HG02798 (cell line): ENCODE results near the gene DHRSX.
"Not testable (repeated sequence)": the region's sequence is repeated elsewhere in the genome, so short reads cannot be mapped to it uniquely, and the experiment has no call there.

Experiments
- ATAC-seq: cut with Tn5 transposase; IDR thresholded peaks from one replicate; pipeline ENCODE4 v1.9.1; 2021; ENCODE audit warnings: mild to moderate bottlenecking; ENCODE audit not compliant: unreplicated experiment, poor library complexity

DHRSX gene

DNA sequence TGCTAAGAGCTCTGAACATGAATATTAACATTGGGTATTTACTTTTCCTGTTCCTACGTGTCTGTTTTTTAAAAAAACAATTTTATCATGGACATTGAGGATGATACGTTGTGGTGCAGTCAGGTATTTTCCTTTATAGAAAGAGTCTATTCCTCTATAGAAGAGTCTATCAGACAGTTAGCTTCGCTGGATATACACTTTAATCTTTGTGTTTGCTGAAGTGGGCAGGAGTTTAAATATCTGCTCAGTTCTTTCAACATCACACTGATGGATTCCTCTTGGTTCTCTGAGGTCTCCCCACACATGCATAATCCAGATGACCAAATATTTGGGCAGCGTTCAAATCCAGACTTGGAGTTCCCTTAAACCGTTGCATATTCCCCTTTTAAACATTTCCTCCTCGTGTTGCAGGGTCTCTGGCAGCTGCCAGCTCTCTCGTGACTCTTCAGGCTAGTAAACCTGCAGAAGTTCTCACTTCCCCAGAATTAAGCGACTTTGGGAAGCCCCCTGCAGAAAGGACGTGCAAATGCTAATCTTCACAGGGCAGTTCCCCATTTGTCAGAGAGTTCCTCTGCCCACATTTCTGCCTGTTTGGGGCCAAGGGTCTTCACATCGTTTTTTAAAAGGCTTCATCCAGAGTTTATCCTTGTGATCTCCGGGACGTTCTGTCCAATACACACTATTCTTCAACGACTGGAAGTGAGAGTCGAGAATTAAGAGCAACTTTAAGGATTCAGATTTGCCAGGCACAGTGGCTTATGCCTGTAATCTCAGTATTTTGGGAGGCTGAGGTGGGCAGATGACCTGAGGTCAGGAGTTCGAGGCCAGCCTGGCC lies 20.5 kb upstream of the DHRSX start:
- ATAC-seq: peak; percentile 74

DNA sequence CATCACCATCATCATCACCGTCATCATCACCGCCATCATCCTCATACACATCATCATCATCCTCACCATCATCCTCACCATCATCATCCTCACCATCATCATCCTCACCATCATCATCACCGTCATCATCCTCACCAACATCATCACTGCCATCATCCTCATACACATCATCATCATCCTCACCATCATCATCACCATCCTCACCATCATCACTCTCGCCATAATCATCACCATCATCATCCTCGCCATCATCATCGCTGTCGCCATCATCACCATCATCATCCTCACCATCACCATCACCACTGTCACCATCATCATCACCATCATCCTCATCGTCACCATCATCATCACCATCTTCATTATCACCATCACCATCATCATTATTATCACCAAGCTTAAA lies 19.8 kb upstream of the DHRSX start:
- no peak for ATAC-seq

DNA sequence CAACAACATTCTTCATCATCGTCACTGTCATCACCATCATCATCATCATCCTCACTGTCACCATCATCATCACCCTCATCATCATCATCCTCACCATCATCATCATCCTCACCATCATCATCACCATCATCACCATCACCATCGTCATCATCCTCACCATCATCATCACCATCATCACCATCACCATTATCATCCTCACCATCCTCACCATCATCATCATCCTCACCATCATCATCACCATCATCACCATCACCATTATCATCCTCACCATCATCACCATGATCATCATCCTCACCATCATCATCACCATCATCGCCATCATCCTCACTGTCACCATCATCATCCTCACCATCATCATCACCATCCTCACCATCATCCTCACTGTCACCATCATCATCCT lies 18.9 kb upstream of the DHRSX start:
- ATAC-seq: not testable (repeated sequence)

DNA sequence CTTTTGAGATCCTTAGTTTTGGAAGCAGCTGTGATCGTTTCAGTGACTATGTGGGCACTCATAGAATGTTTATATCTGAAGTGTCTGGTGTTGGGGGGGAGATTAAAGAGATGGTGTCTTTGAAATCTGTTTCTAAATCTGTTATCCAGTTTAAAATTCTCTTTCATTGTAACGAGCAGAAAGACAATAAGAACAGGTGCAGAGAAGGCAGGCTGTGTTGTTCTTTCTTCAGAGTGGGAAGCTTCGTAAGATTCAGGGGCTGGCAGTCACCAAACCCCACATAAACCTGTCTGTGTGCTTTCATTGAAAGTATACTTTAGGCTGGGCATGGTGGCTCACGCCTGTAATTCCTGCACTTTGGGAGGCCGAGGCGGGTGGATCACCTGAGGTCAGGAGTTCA lies 16.3 kb upstream of the DHRSX start:
- ATAC-seq: peak; percentile 2

DNA sequence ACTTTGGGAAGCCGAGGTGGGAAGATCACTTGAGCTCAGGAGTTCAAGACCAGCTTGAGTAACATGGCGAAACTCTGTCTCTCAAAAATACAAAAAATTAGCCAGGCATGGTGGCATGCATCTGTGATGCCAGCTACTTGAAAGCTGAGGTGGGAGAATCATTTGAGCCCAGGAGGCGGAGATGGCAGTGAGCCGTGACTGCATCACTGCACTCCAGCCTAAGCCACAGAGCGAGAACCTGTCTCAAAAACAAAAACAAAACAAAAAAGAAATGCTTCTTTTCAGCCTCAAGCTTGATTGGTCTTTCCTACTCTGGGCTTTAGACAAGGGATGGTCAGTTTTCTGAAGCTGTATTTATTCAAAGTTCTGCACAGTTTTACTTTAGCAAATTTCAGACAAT lies 15.8 kb upstream of the DHRSX start:
- ATAC-seq: peak; percentile 56

GRCh38 chrX:2514131-2514530 lies 13.4 kb upstream of the DHRSX start:
- ATAC-seq: peak; percentile 26

DNA sequence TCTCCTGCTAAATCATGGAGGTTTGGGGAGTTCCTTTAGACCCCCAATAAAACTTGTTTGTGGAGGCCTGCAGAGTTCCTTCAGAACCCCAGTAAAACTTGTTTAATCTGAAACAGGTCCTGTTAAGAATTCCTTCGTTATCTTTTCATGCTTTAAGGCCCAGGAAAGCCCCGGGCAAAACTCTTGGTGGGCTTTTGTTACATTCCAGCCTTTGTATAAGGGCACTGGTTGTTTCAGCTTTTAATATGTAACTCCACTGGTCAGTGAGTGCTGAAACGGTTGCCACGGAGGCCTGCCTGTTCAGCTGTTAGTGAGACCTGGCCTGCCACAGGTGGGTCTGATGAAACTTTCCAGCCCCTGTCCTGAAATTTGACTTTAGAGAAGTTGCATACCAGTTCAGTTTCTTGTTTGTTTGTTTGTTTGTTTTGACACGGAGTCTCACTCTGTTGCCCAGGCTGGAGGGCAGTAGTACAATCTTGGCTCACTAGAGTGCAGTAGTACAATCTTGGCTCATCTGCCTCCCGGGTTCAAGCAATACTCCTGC lies 12.4 kb upstream of the DHRSX start:
- no peak for ATAC-seq

DNA sequence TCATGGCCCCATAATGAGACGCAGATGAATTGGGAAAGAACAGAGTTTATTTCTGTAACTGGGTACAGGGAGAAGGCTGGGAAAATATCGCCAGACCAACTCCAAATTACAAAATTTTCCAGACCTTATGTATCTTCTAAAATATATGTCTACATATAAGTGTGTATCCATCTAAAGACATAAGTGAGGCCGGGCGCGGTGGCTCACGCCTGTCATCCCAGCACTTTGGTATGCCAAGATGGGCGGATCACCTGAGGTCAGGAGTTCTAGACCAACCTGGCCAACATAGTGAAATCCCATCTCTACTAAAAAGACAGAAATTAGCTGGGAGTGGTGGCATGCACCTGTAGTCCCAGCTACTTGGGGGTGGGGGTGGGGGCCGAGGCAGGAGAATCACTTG lies 11.7 kb upstream of the DHRSX start:
- ATAC-seq: no peak

DNA sequence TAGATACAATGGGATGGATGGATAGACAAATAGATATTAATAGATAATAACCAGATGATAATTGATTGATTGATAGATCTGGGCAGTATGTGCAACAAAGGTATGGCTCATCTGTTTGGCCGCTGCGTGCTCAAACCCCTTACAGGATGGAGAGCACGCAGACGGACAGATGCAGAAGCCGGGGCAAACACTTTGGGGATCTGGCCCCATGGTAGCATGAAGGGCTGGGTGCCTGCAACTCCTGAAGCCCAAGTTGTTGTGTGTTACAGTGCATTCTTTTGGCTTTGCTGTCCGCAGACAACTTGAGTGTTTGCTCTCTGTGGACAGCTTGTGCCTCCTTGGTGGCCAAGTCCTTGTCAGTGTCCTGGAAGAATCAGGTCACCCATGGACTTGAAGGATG lies 10.6 kb upstream of the DHRSX start:
- no peak for ATAC-seq

DNA sequence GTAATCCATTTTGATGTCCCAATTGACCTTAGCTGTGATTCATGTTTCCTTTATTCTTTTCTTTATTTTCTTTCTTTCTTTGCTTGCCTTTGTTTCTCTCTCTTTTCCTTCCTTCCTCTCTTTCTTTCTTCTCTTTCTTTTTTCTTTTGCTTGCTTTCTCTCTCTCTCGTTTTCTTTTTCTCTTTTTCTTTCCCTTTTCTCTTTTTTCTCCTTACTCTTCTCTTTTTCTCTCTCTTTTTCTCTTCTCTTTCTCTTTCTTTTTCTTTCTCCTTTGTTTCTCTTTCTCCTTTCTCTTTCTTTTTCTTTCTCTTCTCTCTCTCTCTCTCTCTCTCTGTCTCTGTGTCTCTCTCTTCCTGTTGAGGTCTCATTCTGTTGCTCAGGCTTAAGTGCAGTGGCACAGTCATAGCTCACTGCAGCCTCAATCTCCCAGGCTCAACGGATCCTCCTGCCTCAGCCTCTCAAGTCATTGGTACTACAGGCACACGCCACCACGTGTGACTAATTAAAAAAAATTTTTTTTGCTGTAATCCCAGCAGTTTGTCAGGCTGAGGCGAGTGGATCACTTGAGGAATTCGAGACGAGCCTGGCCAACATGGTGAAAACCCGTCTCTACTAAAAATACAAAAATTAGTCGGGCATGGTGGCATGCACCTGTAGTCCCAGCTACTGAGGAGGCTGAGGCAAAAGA lies 8.0 kb upstream of the DHRSX start:
- ATAC-seq: no peak

DNA sequence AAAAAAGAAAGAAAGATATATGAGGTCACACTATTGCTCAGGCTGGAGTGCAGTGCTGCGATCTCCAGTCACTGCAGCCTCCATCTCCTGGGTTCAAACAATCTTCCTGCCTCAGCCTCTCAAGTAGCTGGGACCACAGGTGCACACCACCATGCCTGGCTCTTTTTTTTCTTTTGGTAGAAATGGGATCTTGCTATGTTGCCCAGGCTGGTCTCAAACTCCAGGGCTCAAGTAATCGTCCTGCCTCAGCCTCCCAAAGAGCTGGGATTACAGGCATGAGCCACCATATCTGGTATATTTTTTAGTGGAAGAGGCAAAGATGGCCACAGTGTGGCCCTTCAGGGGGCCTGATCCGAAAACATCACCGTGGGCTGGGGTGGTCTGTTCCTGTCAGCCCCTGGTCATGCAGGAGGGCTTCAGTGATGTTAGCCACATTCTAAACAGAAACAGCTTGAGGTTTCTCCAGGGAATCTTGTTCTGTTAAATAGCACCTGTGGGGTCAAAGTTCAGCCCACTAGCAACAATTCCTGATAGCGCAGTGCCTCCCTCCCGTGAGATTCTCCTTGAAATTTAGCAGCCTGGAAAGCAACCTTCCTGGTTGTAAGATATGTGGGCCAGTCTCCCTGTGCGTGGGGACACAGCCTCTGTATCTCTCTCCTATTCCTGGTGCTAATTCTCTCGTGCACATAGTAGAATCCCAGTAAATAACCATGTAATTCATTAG lies 7.3 kb upstream of the DHRSX start:
- ATAC-seq: no peak

DNA sequence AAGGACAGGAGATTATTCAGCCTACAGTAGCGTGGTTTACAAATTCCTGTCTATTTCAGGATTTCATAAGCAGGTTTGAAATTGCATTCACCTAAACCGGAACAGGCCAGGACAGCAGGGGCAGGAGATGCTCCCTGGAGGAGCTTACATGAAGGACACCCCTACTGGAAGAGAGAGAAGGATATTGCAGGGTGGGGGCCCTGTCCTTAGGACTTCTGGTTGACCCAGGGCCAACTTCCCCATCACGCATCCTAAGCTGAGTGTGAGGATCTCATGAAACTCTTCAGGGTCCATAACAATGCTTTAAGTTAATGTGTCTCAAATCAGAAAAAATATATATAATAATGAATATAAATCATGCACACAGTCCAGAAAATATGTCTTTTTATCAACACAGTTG lies 6.4 kb upstream of the DHRSX start:
- ATAC-seq: no peak

DNA sequence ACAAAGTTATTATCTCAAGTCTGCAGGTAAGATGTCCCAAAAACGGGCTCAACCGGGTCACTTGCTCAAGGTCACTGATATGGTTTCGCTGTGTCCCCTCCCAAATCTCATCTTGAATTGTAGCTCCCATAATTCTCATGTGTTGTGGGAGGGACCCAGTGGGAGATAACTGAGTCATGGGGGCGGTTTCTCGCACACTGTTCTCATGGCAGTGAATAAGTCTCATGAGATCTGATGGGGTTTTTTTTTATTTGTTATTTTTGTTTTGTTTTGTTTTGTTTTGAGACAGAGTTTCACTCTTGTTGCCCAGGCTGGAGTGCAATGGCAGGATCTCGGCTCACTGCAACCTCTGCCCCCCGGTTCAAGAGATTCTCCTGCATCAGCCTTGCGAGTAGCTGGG lies 4.6 kb upstream of the DHRSX start:
- ATAC-seq: not testable (repeated sequence)

DNA sequence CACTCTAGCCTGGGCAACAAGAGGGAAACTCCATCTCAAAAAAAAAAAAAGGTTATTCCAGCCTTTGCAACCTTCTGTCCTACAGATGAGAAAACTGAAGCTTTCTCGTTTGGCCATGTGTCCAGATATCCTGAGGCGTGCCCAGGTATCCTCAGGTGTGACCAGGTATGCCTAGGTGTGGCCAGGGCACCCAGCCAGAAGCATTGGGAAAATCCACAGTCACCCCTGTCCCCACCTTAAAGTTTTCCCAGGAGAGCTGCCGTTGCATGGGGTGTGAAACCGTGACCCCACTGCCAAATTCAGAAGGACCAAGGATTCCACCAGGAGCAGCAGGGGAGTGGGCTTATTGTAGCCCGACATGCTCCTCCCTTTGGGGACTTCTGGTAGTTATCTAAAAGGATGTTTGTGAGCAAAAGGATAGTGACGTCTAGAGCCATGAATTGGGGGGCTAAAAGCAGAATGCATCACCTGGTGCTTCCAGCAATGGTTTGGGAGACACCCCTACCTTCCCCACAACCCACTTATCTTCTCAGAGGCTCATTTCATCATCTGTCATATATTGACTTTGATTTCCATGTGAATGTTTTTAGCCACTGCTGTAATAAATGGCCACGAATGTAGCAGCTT lies 4.0 kb upstream of the DHRSX start:
- ATAC-seq: no peak

GRCh38 chrX:2503591-2504500 lies 3.1 kb upstream of the DHRSX start:
- ATAC-seq: no peak

GRCh38 chrX:2502668-2503519 lies 2.1 kb upstream of the DHRSX start:
- no peak for ATAC-seq

DNA sequence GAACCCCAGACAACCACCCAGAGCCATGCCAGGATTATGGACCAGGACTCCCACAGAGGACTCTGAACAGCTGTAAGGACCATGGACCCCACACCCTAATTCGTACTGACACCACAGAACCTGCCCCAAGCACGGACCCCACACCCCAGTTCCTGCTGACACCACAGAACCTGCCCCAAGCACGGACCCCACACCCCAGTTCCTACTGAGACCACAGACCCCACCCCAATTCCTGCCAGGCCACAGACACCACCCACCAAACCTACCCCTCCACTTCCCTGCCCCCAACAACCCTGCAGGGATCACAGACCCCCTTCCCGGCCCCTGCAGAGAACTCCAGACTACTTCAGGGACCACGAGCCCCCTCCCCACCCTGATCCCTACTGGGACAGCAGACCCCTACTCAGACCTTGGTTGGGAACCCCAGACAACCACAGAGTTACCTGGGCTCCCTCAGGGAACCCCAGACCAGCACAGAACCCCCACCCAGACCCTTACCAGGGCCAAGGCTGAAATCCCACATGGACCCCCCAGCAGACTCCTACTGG lies 1.4 kb upstream of the DHRSX start:
- no peak for ATAC-seq

- ATAC-seq: no peak
Measured at GRCh38 chrX:2501559-2502102, 855 bp upstream of the DHRSX start.
